Measurements from ENCODE around the gene FOXJ1.

FOXJ1 gene

GRCh38 chr17:76174037-76174436 lies 33.0 kb upstream of the FOXJ1 start:
- DNase-seq (ENCODE audit: low read depth): no peak

GRCh38 chr17:76173474-76173873 lies 32.4 kb upstream of the FOXJ1 start:
- Histone ChIP-seq H3K9me3 (ENCODE audit: control insufficient read depth, low read length) (no peaks in the 10 kb centered on the region), H3K4me3 (ENCODE audit: low read length) (no peak overlapping the region), H3K27me3 (replicated peaks; ENCODE audit: control insufficient read depth, insufficient read depth, low read length) (no peaks in the 10 kb centered on the region), H3K9ac (ENCODE audit: low read length) (no peak overlapping the region), H3K36me3 (ENCODE audit: control insufficient read depth, insufficient read depth, low read length, severe bottlenecking) (no peaks in the 10 kb centered on the region), H3K4me1 (ENCODE audit: control insufficient read depth, insufficient read depth, low read length) (no peaks in the 10 kb centered on the region)
- no peak for DNase-seq (ENCODE audit: low read depth)

More at GRCh38 chr17:76174037-76174436, 33.0 kb upstream of the FOXJ1 start:
- Histone ChIP-seq H3K9ac (ENCODE audit: low read length) (no peak overlapping the region), H3K27me3 (replicated peaks; ENCODE audit: control insufficient read depth, insufficient read depth, low read length) (no peaks in the 10 kb centered on the region), H3K4me1 (ENCODE audit: control insufficient read depth, insufficient read depth, low read length) (no peaks in the 10 kb centered on the region), H3K9me3 (ENCODE audit: control insufficient read depth, low read length) (no peaks in the 10 kb centered on the region), H3K4me3 (ENCODE audit: low read length) (no peak overlapping the region), H3K36me3 (ENCODE audit: control insufficient read depth, insufficient read depth, low read length, severe bottlenecking) (no peaks in the 10 kb centered on the region)

- no peak for DNase-seq (ENCODE audit: low read depth)
- Histone ChIP-seq H3K9ac (ENCODE audit: low read length) (no peak overlapping the region), H3K9me3 (ENCODE audit: control insufficient read depth, low read length) (no peaks in the 10 kb centered on the region), H3K4me3 (ENCODE audit: low read length) (no peak overlapping the region), H3K4me1 (ENCODE audit: control insufficient read depth, insufficient read depth, low read length) (no peaks in the 10 kb centered on the region), H3K36me3 (ENCODE audit: control insufficient read depth, insufficient read depth, low read length, severe bottlenecking) (no peaks in the 10 kb centered on the region), H3K27me3 (replicated peaks; ENCODE audit: control insufficient read depth, insufficient read depth, low read length) (no peaks in the 10 kb centered on the region)
Observed at GRCh38 chr17:76171706-76172105, 30.7 kb upstream of the FOXJ1 start.

GRCh38 chr17:76170114-76170513 lies 29.1 kb upstream of the FOXJ1 start:
- Histone ChIP-seq H3K36me3 (ENCODE audit: control insufficient read depth, insufficient read depth, low read length, severe bottlenecking) (no peaks in the 10 kb centered on the region), H3K9ac (ENCODE audit: low read length) (no peak overlapping the region), H3K4me1 (ENCODE audit: control insufficient read depth, insufficient read depth, low read length) (no peaks in the 10 kb centered on the region), H3K4me3 (ENCODE audit: low read length) (no peak overlapping the region), H3K9me3 (ENCODE audit: control insufficient read depth, low read length) (no peaks in the 10 kb centered on the region), H3K27me3 (replicated peaks; ENCODE audit: control insufficient read depth, insufficient read depth, low read length) (no peaks in the 10 kb centered on the region)
- DNase-seq (ENCODE audit: low read depth): no peak

- H3K9ac ChIP-seq (ENCODE audit: low read length): no peak overlapping the region
- H3K4me1 ChIP-seq (ENCODE audit: control insufficient read depth, insufficient read depth, low read length): no peaks in the 10 kb centered on the region
- no peaks in the 10 kb centered on the region for H3K36me3 ChIP-seq (ENCODE audit: control insufficient read depth, insufficient read depth, low read length, severe bottlenecking)
- H3K4me3 ChIP-seq (ENCODE audit: low read length): no peak overlapping the region
- H3K9me3 ChIP-seq (ENCODE audit: control insufficient read depth, low read length): no peaks in the 10 kb centered on the region
- no peaks in the 10 kb centered on the region for H3K27me3 ChIP-seq (replicated peaks; ENCODE audit: control insufficient read depth, insufficient read depth, low read length)
- DNase-seq (ENCODE audit: low read depth): no peak
Observed at GRCh38 chr17:76166906-76167305, 25.9 kb upstream of the FOXJ1 start.

GRCh38 chr17:76166168-76166567 lies 25.1 kb upstream of the FOXJ1 start:
- Histone ChIP-seq H3K27me3 (replicated peaks; ENCODE audit: control insufficient read depth, insufficient read depth, low read length) (no peaks in the 10 kb centered on the region), H3K4me3 (ENCODE audit: low read length) (no peak overlapping the region), H3K9me3 (ENCODE audit: control insufficient read depth, low read length) (no peaks in the 10 kb centered on the region), H3K36me3 (ENCODE audit: control insufficient read depth, insufficient read depth, low read length, severe bottlenecking) (no peaks in the 10 kb centered on the region), H3K9ac (ENCODE audit: low read length) (no peak overlapping the region), H3K4me1 (ENCODE audit: control insufficient read depth, insufficient read depth, low read length) (no peaks in the 10 kb centered on the region)
- DNase-seq (ENCODE audit: low read depth): no peak

- no peak for DNase-seq (ENCODE audit: low read depth)
- Histone ChIP-seq H3K9me3 (ENCODE audit: control insufficient read depth, low read length) (no peaks in the 10 kb centered on the region), H3K9ac (ENCODE audit: low read length) (no peak overlapping the region), H3K27me3 (replicated peaks; ENCODE audit: control insufficient read depth, insufficient read depth, low read length) (no peaks in the 10 kb centered on the region), H3K4me3 (ENCODE audit: low read length) (no peak overlapping the region), H3K36me3 (ENCODE audit: control insufficient read depth, insufficient read depth, low read length, severe bottlenecking) (no peaks in the 10 kb centered on the region), H3K4me1 (ENCODE audit: control insufficient read depth, insufficient read depth, low read length) (no peaks in the 10 kb centered on the region)
Observed at GRCh38 chr17:76164331-76164730, 23.3 kb upstream of the FOXJ1 start.

- H3K9me3 ChIP-seq (ENCODE audit: control insufficient read depth, low read length): no peaks in the 10 kb centered on the region
- no peaks in the 10 kb centered on the region for H3K4me1 ChIP-seq (ENCODE audit: control insufficient read depth, insufficient read depth, low read length)
- H3K36me3 ChIP-seq (ENCODE audit: control insufficient read depth, insufficient read depth, low read length, severe bottlenecking): no peaks in the 10 kb centered on the region
- DNase-seq (ENCODE audit: low read depth): no peak
- no peak overlapping the region for H3K4me3 ChIP-seq (ENCODE audit: low read length)
- H3K9ac ChIP-seq (ENCODE audit: low read length): no peak overlapping the region
- no peaks in the 10 kb centered on the region for H3K27me3 ChIP-seq (replicated peaks; ENCODE audit: control insufficient read depth, insufficient read depth, low read length)
Observed at GRCh38 chr17:76163919-76164318, 22.9 kb upstream of the FOXJ1 start.

GRCh38 chr17:76161619-76162266 lies 20.7 kb upstream of the FOXJ1 start:
- H3K4me3 ChIP-seq (ENCODE audit: low read length): no peak overlapping the region
- no peaks in the 10 kb centered on the region for H3K36me3 ChIP-seq (ENCODE audit: control insufficient read depth, insufficient read depth, low read length, severe bottlenecking)
- no peaks in the 10 kb centered on the region for H3K4me1 ChIP-seq (ENCODE audit: control insufficient read depth, insufficient read depth, low read length)
- no peak for DNase-seq (ENCODE audit: low read depth)
- no peaks in the 10 kb centered on the region for H3K9me3 ChIP-seq (ENCODE audit: control insufficient read depth, low read length)
- H3K9ac ChIP-seq (ENCODE audit: low read length): no peak overlapping the region
- peaks cover 5% of the 10 kb centered on the region for H3K27me3 ChIP-seq (replicated peaks; ENCODE audit: control insufficient read depth, insufficient read depth, low read length)

GRCh38 chr17:76160896-76161528 lies 20.0 kb upstream of the FOXJ1 start:
- peaks cover 8% of the 10 kb centered on the region for H3K27me3 ChIP-seq (replicated peaks; ENCODE audit: control insufficient read depth, insufficient read depth, low read length)
- peak; percentile 7 for DNase-seq (ENCODE audit: low read depth)
- no peak overlapping the region for H3K4me3 ChIP-seq (ENCODE audit: low read length)
- no peak overlapping the region for H3K9ac ChIP-seq (ENCODE audit: low read length)
- no peaks in the 10 kb centered on the region for H3K4me1 ChIP-seq (ENCODE audit: control insufficient read depth, insufficient read depth, low read length)
- H3K36me3 ChIP-seq (ENCODE audit: control insufficient read depth, insufficient read depth, low read length, severe bottlenecking): no peaks in the 10 kb centered on the region
- no peaks in the 10 kb centered on the region for H3K9me3 ChIP-seq (ENCODE audit: control insufficient read depth, low read length)

GRCh38 chr17:76159157-76159556 lies 18.1 kb upstream of the FOXJ1 start:
- H3K36me3 ChIP-seq (ENCODE audit: control insufficient read depth, insufficient read depth, low read length, severe bottlenecking): no peaks in the 10 kb centered on the region
- DNase-seq (ENCODE audit: low read depth): no peak
- peaks cover 11% of the 10 kb centered on the region for H3K27me3 ChIP-seq (replicated peaks; ENCODE audit: control insufficient read depth, insufficient read depth, low read length)
- no peaks in the 10 kb centered on the region for H3K9me3 ChIP-seq (ENCODE audit: control insufficient read depth, low read length)
- H3K4me1 ChIP-seq (ENCODE audit: control insufficient read depth, insufficient read depth, low read length): no peaks in the 10 kb centered on the region
- H3K9ac ChIP-seq (ENCODE audit: low read length): no peak overlapping the region
- no peak overlapping the region for H3K4me3 ChIP-seq (ENCODE audit: low read length)

GRCh38 chr17:76157759-76158158 lies 16.7 kb upstream of the FOXJ1 start:
- Histone ChIP-seq H3K4me1 (ENCODE audit: control insufficient read depth, insufficient read depth, low read length) (peaks cover 4% of the 10 kb centered on the region), H3K9ac (ENCODE audit: low read length) (no peak overlapping the region), H3K36me3 (ENCODE audit: control insufficient read depth, insufficient read depth, low read length, severe bottlenecking) (no peaks in the 10 kb centered on the region), H3K27me3 (replicated peaks; ENCODE audit: control insufficient read depth, insufficient read depth, low read length) (peaks cover 11% of the 10 kb centered on the region), H3K4me3 (ENCODE audit: low read length) (no peak overlapping the region), H3K9me3 (ENCODE audit: control insufficient read depth, low read length) (no peaks in the 10 kb centered on the region)
- no peak for DNase-seq (ENCODE audit: low read depth)
